Prostate gland (tissue), 2 donors: ENCODE results near the gene KRT7. TPM values are rescaled to one million over a fixed set of nuclear protein-coding genes. Genes with fewer than 3 reads are reported as not detected.
A peak's percentile ranks its signal among the peaks of the same experiment; 100 is the strongest.

Experiments used
- DNase-seq: peaks from one replicate; pipeline ENCODE4 v3.0.0-alpha.2; 2019; ENCODE audit warnings: low spot score
- H3K27ac ChIP-seq, 2 donors: fragments of 200-600 bp; sonication (generic); 2 replicates each; pipeline ENCODE4 v1.5.1; 2017 to 2019
- H3K27me3 ChIP-seq: fragments of 200-600 bp; sonication (generic); replicated peaks from 2 replicates; pipeline ENCODE4 v1.5.1; 2019; ENCODE audit not compliant: insufficient read depth
- H3K36me3 ChIP-seq, 2 donors: fragments of 200-600 bp; sonication (generic); 1 replicate in 1 of 2; 2 replicates in 1 of 2; pipeline versions ENCODE4 v1.5.1 to v1.8.1; 2017 to 2019
- H3K4me1 ChIP-seq: fragments of 200-600 bp; sonication (generic); replicated peaks from 2 replicates; pipeline ENCODE4 v1.5.1; 2019
- H3K4me3 ChIP-seq, 2 donors: fragments of 200-600 bp; sonication (generic); 2 replicates each; pipeline ENCODE4 v1.5.1; 2017 to 2019
- H3K9me3 ChIP-seq: fragments of 200-600 bp; sonication (generic); 2 replicates; pipeline ENCODE4 v1.5.1; 2017
- CTCF ChIP-seq, 4 experiments: fragments of 200-600 bp in 2 of 4; fragments of 450-650 bp in 2 of 4; sonication (generic) in 2 of 4; IDR thresholded peaks; 1 replicate in 3 of 4; 2 replicates in 1 of 4; pipeline ENCODE4 v1.5.1; 2016 to 2019; ENCODE audit warnings: antibody characterized with exemption in 4 of 4, mild to moderate bottlenecking in 2 of 4, moderate library complexity in 2 of 4
- POLR2A ChIP-seq: fragments of 450-650 bp; IDR thresholded peaks from one replicate; pipeline ENCODE4 v1.6.1; 2016; ENCODE audit warnings: antibody characterized with exemption, mild to moderate bottlenecking
- POLR2AphosphoS5 ChIP-seq: sonication (generic); formaldehyde crosslinking; IDR thresholded peaks from one replicate; pipeline ENCODE4 v1.6.1; 2017; ENCODE audit warnings: antibody characterized with exemption
- WGBS: methylation state at CpG from one replicate; pipeline ENCODE4 v1.1.5; 2018; 5-methylcytosine and 5-hydroxymethylcytosine counted together
- intact Hi-C: fragments of 100-400 bp; cut with DNase I; formaldehyde crosslinking; loops from one replicate; pipeline ENCODE4 v1.14.2; 2022
- total RNA-seq, 2 donors: library from RNA; depleted of rRNA; stranded (reverse); fragments of >200 nt; gene quantifications; one replicate each; pipeline ENCODE4 v1.1.0, GENCODE V29; 2016

The KRT7 gene
- total RNA-seq: 100 to 1,000 TPM in 1 of 2 donors, 10 to 100 TPM in 1; 53.1 to 151 TPM

DNA sequence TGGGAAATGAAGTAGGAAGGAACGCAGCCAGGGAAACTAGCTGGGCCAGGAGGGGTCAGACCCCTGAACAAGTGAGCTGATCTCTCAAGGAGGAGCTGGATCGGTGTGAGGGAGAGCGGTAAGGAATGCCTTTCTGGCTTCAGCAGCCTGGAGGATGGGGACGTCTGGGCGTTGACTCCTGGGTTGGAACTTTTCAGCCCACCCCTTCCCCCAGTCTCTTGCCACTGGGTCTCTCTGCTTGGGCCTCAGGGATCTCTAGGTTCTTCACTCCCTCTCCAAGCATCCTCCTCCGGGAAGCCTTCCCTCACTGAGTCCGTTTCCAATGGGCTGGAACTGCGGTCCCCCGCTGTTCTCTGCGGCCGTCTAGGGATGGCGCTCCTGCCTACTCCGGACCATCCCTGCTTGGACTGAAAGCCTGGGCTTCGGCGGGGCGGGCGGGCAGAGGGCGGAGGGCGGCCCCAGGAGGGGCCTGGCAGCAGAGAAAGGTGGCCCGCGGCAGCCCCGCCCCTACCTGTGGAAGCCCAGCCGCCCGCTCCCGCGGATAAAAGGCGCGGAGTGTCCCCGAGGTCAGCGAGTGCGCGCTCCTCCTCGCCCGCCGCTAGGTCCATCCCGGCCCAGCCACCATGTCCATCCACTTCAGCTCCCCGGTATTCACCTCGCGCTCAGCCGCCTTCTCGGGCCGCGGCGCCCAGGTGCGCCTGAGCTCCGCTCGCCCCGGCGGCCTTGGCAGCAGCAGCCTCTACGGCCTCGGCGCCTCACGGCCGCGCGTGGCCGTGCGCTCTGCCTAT lies at the start of gene KRT7:
Gene KRT7, plus strand, starts transcription at position 570 of the 788 bp plus-strand sequence. Its CDS starts 54 bp downstream, at position 624.
- intact Hi-C loops: no loop called here
- H3K36me3 ChIP-seq: no peaks in the 10 kb centered on the region
- no peaks in the 10 kb centered on the region for H3K27me3 ChIP-seq
- peaks cover 10% of the 10 kb centered on the region for H3K4me1 ChIP-seq
- H3K4me3 ChIP-seq: peak within 1 kb of the TSS; percentile 6 to 19
- H3K27ac ChIP-seq: peak within 1 kb of the TSS; percentile 65 to 69
- 14% methylated on average over 43 of the region's 58 CpGs for WGBS
- no peak for DNase-seq
- no peaks in the 10 kb centered on the region for H3K9me3 ChIP-seq
- TF ChIP-seq POLR2A (peak; percentile 77), POLR2AphosphoS5 (no peak), CTCF (IDR thresholded peaks at IDR 0.05) (peak in 2 of 4 experiments; percentile 10 to 18)

DNA sequence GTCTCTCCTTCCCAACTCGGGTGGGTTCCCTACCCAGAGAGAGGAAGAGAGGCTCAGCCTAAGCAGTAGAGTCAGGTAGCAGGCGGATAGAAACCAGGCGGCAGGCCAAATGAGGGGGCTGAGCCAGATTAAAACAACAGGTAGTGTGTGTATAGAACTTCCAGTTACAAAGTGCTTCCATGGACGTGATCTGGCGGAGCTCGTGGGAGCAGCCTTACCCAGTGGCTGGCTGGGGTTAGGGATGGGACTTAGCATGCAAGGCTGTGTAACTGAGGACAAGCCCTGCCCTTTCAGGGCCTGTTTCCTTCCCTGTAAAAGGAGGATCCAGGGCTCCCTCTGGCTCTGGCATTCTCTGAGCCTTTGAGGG lies 49.5 kb upstream of the KRT7 start:
- Histone ChIP-seq H3K27me3 (peaks cover 2% of the 10 kb centered on the region), H3K4me3 (no peak overlapping the region), H3K36me3 (no peaks in the 10 kb centered on the region), H3K9me3 (no peaks in the 10 kb centered on the region), H3K27ac (peak overlapping the region in 1 of 2 donors; percentile 32), H3K4me1 (no peaks in the 10 kb centered on the region)
- TF ChIP-seq POLR2AphosphoS5: peak; percentile 22
- no peak for TF ChIP-seq CTCF (IDR thresholded peaks at IDR 0.05)
- no peak for TF ChIP-seq POLR2A
- peak; percentile 44 for DNase-seq
- intact Hi-C loops: no loop called here
- 56% methylated on average over 6 of the region's 6 CpGs for WGBS

GRCh38 chr12:52183971-52184370 lies 49.1 kb upstream of the KRT7 start:
- TF ChIP-seq POLR2AphosphoS5: no peak
- TF ChIP-seq CTCF (IDR thresholded peaks at IDR 0.05): no peak
- TF ChIP-seq POLR2A: no peak
- intact Hi-C loops: no loop called here
- Histone ChIP-seq H3K9me3 (no peaks in the 10 kb centered on the region), H3K27me3 (peaks cover 2% of the 10 kb centered on the region), H3K4me1 (no peaks in the 10 kb centered on the region), H3K27ac (no peak overlapping the region), H3K4me3 (no peak overlapping the region), H3K36me3 (no peaks in the 10 kb centered on the region)
- DNase-seq: no peak
- 84% methylated on average over 8 of the region's 8 CpGs for WGBS

DNA sequence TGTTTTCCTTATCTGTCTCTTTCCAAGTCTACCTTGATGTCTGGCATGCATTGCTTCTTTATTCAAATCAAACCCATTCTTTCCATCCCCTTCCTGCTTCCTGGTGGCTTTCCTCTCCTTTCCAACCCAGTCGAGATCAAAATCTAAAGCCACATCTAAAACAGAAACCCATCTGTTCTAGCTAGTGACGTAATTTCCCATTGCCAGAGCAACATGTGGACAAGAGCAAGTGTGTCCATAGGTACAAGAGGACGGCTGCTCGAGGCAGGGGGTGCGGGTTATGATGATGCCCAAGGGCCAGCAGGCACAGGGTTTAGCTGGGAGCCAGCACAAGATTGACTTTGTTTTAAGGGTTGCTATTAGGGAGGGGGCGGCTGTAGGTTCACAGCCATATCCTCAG lies 48.2 kb upstream of the KRT7 start:
- no peak overlapping the region for H3K27ac ChIP-seq
- DNase-seq: no peak
- WGBS: 70% methylated on average over 6 of the region's 6 CpGs
- no peaks in the 10 kb centered on the region for H3K4me1 ChIP-seq
- no peak overlapping the region for H3K4me3 ChIP-seq
- TF ChIP-seq POLR2AphosphoS5: no peak
- no peaks in the 10 kb centered on the region for H3K9me3 ChIP-seq
- H3K36me3 ChIP-seq: no peaks in the 10 kb centered on the region
- peaks cover 2% of the 10 kb centered on the region for H3K27me3 ChIP-seq
- intact Hi-C loops: no loop called here

- WGBS: 75% methylated on average over 16 of the region's 16 CpGs
Measured at GRCh38 chr12:52185400-52185967, 47.6 kb upstream of the KRT7 start.

More at GRCh38 chr12:52185400-52185967, 47.6 kb upstream of the KRT7 start:
- H3K27me3 ChIP-seq: peaks cover 2% of the 10 kb centered on the region
- no peaks in the 10 kb centered on the region for H3K9me3 ChIP-seq
- no peak overlapping the region for H3K4me3 ChIP-seq
- no peaks in the 10 kb centered on the region for H3K4me1 ChIP-seq
- intact Hi-C loops: no loop called here
- TF ChIP-seq POLR2A (peak; percentile 18), CTCF (IDR thresholded peaks at IDR 0.05) (no peak), POLR2AphosphoS5 (no peak)
- no peaks in the 10 kb centered on the region for H3K36me3 ChIP-seq
- DNase-seq: no peak
- no peak overlapping the region for H3K27ac ChIP-seq
